OCI-LY7 (cell line): ENCODE results near the gene CDCA7L. TPM values are rescaled to one million over a fixed set of nuclear protein-coding genes. Genes with fewer than 3 reads are reported as not detected.

Experiments used
- BruUV-seq: library from RNA; stranded (reverse); fragments of 400-500 nt; replicated peaks from 2 replicates; lab custom pipeline; 2021; lab: Mats Ljungman, UMichigan
- CTCF ChIA-PET: fragments of 300-600 bp; sonication (Branson Sonifier 250); formaldehyde crosslinking; loops from one replicate; lab custom pipeline; 2022; ENCODE audit warnings: antibody characterized with exemption; ENCODE audit not compliant: unreplicated experiment; lab: Charles Lee
- POLR2A ChIA-PET: fragments of 300-600 bp; sonication (Branson Sonifier 250); formaldehyde crosslinking; loops from one replicate; lab custom pipeline; 2022; ENCODE audit warnings: antibody characterized with exemption; lab: Charles Lee
- DNase-seq: peaks from one replicate; pipeline ENCODE4 v3.0.0-alpha.2; 2015; ENCODE audit warnings: low spot score
- H2AFZ ChIP-seq: fragments of 200-600 bp; sonication (generic), shearing (Covaris generic); 2 replicates; pipeline ENCODE4 v1.6.1; 2014; ENCODE audit warnings: mild to moderate bottlenecking, antibody characterized with exemption, low read length, moderate library complexity
- H3K27ac ChIP-seq: fragments of 200-600 bp; sonication (generic); 2 replicates; pipeline ENCODE4 v1.5.1; 2014; ENCODE audit warnings: mixed run types, low read depth, mild to moderate bottlenecking, moderate library complexity, low read length, inconsistent platforms; ENCODE audit not compliant: poor library complexity, severe bottlenecking
- H3K36me3 ChIP-seq: fragments of 200-600 bp; sonication (generic); 2 replicates; pipeline ENCODE4 v1.6.1; 2014; ENCODE audit warnings: mild to moderate bottlenecking, antibody characterized with exemption, low read length, moderate library complexity, mixed read lengths; ENCODE audit not compliant: insufficient read depth
- H3K4me1 ChIP-seq: fragments of 200-600 bp; sonication (generic); 2 replicates; pipeline ENCODE4 v1.5.1; 2014; ENCODE audit warnings: mild to moderate bottlenecking, low read length; ENCODE audit not compliant: insufficient read depth, poor library complexity, severe bottlenecking
- H3K4me2 ChIP-seq: fragments of 200-600 bp; sonication (generic); 2 replicates; pipeline ENCODE4 v1.6.1; 2014; ENCODE audit warnings: mild to moderate bottlenecking, low read length
- H3K4me3 ChIP-seq: fragments of 200-600 bp; sonication (generic); 2 replicates; pipeline ENCODE4 v1.5.1; 2014; ENCODE audit warnings: mild to moderate bottlenecking, low read depth, low read length; ENCODE audit not compliant: poor library complexity, severe bottlenecking
- H3K79me2 ChIP-seq: fragments of 200-600 bp; sonication (generic); 2 replicates; pipeline ENCODE4 v1.6.1; 2016; ENCODE audit warnings: low read depth, mild to moderate bottlenecking, low read length, moderate library complexity, mixed read lengths; ENCODE audit not compliant: insufficient read depth
- H3K9me2 ChIP-seq: fragments of 200-600 bp; sonication (generic); 2 replicates; pipeline ENCODE4 v1.6.1; 2016; ENCODE audit warnings: mild to moderate bottlenecking, low read length, mixed read lengths; ENCODE audit not compliant: insufficient read depth
- H3K9me3 ChIP-seq: fragments of 200-600 bp; sonication (generic); 2 replicates; pipeline ENCODE4 v1.6.1; 2014; ENCODE audit warnings: mild to moderate bottlenecking, mixed run types, low read length, mixed read lengths
- H4K20me1 ChIP-seq: fragments of 200-600 bp; sonication (generic); 2 replicates; pipeline ENCODE4 v1.6.1; 2014; ENCODE audit warnings: mild to moderate bottlenecking, antibody characterized with exemption, low read length, moderate library complexity, mixed read lengths; ENCODE audit not compliant: insufficient read depth
- CTCF ChIP-seq: fragments of 200-600 bp; sonication (generic); conservative IDR thresholded peaks from 2 replicates; pipeline ENCODE4 v1.5.1; 2014; ENCODE audit warnings: mild to moderate bottlenecking, antibody characterized with exemption, low read length, moderate library complexity, mixed read lengths
- EZH2phosphoT487 ChIP-seq: fragments of 200-600 bp; sonication (generic); IDR thresholded peaks from 2 replicates; pipeline ENCODE4 v1.6.1; 2018; ENCODE audit warnings: low read depth, borderline replicate concordance, mild to moderate bottlenecking, mixed run types, antibody characterized with exemption, low read length, moderate library complexity, mixed read lengths
- intact Hi-C: fragments of 100-400 bp; cut with micrococcal nuclease; formaldehyde crosslinking; loops from one replicate; pipeline ENCODE4 v1.10.0; 2022; ENCODE audit not compliant: unreplicated experiment
- total RNA-seq, 2 experiments: library from RNA; depleted of rRNA in 1 of 2; stranded (reverse); fragments of >200 nt in 1 of 2; shearing (Covaris generic) in 1 of 2; gene quantifications; 2 replicates each; pipeline ENCODE4 v1.2.3, GENCODE V29; 2014 to 2022

CDCA7L gene
- total RNA-seq, 2 experiments from 2014 or later: 155 to 173 TPM

- Histone ChIP-seq H2AFZ (peak overlapping the region; percentile 91; the same call in 1 of the 2 replicates), H3K4me1 (peaks cover 36% of the 10 kb centered on the region), H3K36me3 (peaks cover 7% of the 10 kb centered on the region; the same call in 1 of the 2 replicates), H3K4me2 (0 out of 2 replicates have a peak overlapping the region, but pooled peaks have one; percentile 88), H3K27ac (no peak overlapping the region), H3K9me2 (no peaks in the 10 kb centered on the region), H3K9me3 (no peaks in the 10 kb centered on the region), H3K4me3 (no peak overlapping the region), H3K79me2 (peaks cover 19% of the 10 kb centered on the region), H4K20me1 (peaks cover 5% of the 10 kb centered on the region; the same call in 1 of the 2 replicates)
- intact Hi-C loops: loop anchor here (5.0 to 10.0 kb wide), 4 partner anchors 404 to 1734 kb away; partner anchors contain the start of genes HYCC1 and MACC1
- BruUV-seq: no TSS peak
- ChIA-PET CTCF (no interaction called here), POLR2A (interaction anchor here (0.6 to 13.6 kb wide), 4 partner anchors 13 to 429 kb away, joined by 3 to 194 read pairs (median 3); no protein-coding TSS in a partner anchor)
- no peak for TF ChIP-seq EZH2phosphoT487
- TF ChIP-seq CTCF: no peak
- no peak for DNase-seq
These were observed 2.7 kb upstream of the CDCA7L start for GRCh38 chr7:21948364-21948763.

- Histone ChIP-seq H3K4me3 (no peak overlapping the region), H3K79me2 (peaks cover 23% of the 10 kb centered on the region), H3K36me3 (peaks cover 11% of the 10 kb centered on the region; the same call in 1 of the 2 replicates), H4K20me1 (peaks cover 9% of the 10 kb centered on the region; the same call in 1 of the 2 replicates), H3K9me2 (no peaks in the 10 kb centered on the region), H2AFZ (peak overlapping the region; percentile 91; the same call in 1 of the 2 replicates), H3K4me1 (peaks cover 40% of the 10 kb centered on the region), H3K27ac (no peak overlapping the region), H3K9me3 (no peaks in the 10 kb centered on the region), H3K4me2 (peak overlapping the region; percentile 88)
- TF ChIP-seq EZH2phosphoT487 (no peak), CTCF (no peak)
- ChIA-PET CTCF (no interaction called here), POLR2A (interaction anchor here (3.8 to 13.6 kb wide), 2 partner anchors 7 to 18 kb away, joined by 14 to 194 read pairs; no protein-coding TSS in a partner anchor)
- DNase-seq: no peak
- BruUV-seq: no TSS peak
- intact Hi-C loops: loop anchor here (5.0 to 10.0 kb wide), 4 partner anchors 404 to 1733 kb away; partner anchors contain the start of genes HYCC1 and MACC1
These were observed 2.2 kb upstream of the CDCA7L start for GRCh38 chr7:21947946-21948345.

GRCh38 chr7:21947056-21947455 lies 1.4 kb upstream of the CDCA7L start:
- Histone ChIP-seq H3K4me2 (peak overlapping the region; percentile 88), H3K4me1 (peaks cover 49% of the 10 kb centered on the region), H3K9me3 (no peaks in the 10 kb centered on the region), H2AFZ (peak overlapping the region; percentile 91), H3K9me2 (no peaks in the 10 kb centered on the region), H3K27ac (no peak overlapping the region), H3K4me3 (peak overlapping the region; percentile 3), H4K20me1 (peaks cover 16% of the 10 kb centered on the region; the same call in 1 of the 2 replicates), H3K36me3 (peaks cover 17% of the 10 kb centered on the region; the same call in 1 of the 2 replicates), H3K79me2 (peaks cover 32% of the 10 kb centered on the region)
- BruUV-seq: no TSS peak
- intact Hi-C loops: loop anchor here (5.0 to 10.0 kb wide), 4 partner anchors 405 to 1732 kb away; partner anchors contain the start of genes HYCC1 and MACC1
- POLR2A ChIA-PET: interaction anchor here (0.7 to 13.6 kb wide), 3 partner anchors 8 to 26 kb away, joined by 3 to 194 read pairs (median 14); no protein-coding TSS in a partner anchor
- CTCF ChIA-PET: interaction anchor here (1.6 kb wide), 1 partner anchor 16 kb away, joined by 6 read pairs; no protein-coding TSS in a partner anchor
- DNase-seq: no peak
- TF ChIP-seq CTCF: no peak
- no peak for TF ChIP-seq EZH2phosphoT487
